HG03280 (cell line): Measurements from ENCODE around the gene RLBP1.

Experiments used
- ATAC-seq: cut with Tn5 transposase; IDR thresholded peaks from one replicate; pipeline ENCODE4 v1.9.1; 2021; ENCODE audit warnings: mild to moderate bottlenecking, moderate library complexity; ENCODE audit not compliant: unreplicated experiment

Gene RLBP1

DNA sequence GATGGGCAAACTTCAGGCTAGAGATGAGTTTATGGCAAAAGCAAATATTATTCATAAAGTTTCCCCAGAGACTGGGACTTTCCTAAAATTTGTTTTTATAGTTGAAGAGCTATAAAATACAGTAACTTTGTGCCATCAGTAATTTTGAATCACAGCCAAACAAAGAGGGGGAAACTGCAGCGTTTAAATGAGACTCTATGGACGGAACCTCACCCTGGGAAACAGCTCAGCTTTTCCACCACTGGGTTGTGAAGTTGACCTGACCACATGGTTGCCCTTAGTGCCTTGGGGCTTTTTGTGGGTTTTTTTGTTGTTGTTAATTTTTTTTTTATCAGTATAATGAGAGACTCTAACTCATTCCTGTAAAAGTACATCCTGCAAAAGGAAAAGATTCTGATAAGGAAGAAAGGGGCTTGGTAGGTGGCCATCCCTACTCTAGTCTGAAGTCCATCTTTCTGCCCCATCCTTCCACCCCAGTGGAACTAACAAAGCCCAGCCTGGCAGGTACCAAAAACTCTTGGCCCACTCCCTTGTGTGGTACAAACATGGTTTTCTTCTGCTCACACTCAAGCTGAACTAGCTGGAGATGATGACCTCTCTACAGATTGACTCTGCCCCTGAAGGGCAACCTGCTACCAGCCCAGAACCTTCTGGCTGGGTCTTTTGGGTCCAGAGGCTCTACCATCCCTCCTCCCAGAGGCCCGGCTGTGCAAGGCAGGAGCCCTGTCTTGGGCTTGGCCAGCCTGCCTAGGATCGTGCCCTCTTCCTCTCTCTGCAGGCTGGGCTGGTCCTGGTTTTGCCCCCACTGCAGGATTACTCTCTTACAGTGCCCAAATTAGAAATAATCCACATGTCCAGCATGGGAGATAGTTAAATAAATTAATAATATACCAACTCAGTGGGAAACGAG, 41.2 kb downstream of the RLBP1 start:
- ATAC-seq = no peak

- ATAC-seq = no peak
Measured at GRCh38 chr15:89178307-89178977, 42.9 kb downstream of the RLBP1 start.

DNA sequence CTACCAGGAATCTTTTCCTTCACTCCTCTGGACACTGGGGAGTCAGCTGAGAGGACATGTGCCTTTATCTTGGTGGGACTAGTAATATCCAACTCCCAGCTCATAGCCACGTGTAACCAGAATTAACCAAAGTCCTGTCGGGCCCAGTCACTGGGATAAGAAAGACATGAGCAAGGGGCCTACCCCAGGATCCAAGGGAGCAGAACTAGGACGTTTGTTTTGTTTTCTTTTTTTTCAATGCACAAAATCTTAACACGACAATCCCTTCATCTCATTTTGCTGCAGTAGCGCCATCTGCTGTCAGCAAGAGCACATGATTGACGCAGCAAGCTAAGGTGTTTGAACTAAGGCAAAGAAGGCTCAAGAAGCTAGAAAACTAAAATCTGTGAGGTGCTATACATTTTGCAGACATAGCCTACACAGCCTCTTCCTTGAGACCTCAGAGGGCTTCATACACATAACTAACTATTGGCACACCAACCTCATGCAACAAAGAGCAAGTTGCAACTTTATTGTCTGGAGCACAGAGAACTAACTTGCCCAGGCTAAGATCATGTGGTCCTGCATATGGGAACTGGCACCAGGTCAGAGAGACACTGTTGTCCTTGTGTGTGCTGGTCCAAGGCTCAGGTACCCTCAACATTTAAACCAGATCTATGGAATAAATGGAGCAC, 43.6 kb downstream of the RLBP1 start:
- no peak for ATAC-seq

DNA sequence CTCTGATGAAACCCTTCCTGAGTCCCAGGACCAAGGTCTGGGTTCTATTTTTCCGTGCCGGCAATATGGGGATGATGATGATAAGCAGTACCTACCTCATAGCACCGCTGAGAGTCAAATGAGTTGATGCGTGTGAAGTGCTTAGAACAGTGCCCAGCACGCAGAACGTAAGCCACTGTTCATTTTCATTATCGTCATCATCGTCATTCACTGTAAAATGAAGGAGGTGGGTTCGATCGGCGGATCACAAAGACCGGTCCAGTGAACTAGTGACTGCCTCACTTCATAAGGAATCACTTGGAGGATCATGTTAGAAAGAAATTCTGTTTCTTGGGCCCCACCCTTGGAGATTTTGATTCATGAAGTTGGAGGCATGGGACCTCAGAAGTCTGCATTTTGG, 44.3 kb downstream of the RLBP1 start:
- ATAC-seq = no peak

GRCh38 chr15:89175617-89176191, 45.7 kb downstream of the RLBP1 start:
- no peak for ATAC-seq

DNA sequence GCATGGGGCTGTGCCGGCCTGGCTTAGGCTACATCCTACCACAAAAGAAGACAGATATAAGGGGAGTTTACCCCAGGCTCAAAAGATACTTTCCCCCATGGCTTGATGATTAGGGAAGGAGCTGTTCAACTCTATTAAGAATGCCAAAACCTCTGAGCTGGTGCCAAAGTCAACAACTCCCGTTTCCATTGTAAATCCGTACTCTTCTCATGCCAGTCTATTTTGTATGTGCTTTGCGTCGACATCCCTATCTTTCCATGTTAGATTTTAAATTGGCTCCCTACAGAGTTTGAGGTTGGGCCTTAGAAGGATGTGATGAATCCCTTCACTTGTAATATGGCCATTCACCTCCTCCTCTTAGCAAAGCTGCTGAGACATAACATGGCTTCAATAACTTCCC, 46.9 kb downstream of the RLBP1 start:
- no peak for ATAC-seq

DNA sequence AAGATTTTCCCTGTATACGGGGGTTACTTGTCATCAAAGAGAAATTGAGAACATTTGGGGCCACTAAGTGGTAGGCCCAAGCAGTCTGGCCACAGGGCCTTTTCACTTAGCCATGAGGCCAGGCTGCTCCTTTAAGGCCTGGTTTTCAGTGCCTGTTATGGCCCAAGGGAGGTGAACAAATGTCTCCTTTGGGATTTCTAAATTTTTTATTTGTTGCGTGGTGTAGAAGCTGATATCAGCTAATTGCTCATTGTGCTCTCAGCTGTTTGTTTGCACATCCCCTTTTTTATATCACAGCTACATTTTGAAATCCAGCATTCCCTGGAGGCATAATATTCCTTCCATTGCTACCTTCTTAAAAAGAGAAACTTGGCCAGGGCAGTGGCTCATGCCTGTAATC, 48.5 kb downstream of the RLBP1 start:
- no peak for ATAC-seq

DNA sequence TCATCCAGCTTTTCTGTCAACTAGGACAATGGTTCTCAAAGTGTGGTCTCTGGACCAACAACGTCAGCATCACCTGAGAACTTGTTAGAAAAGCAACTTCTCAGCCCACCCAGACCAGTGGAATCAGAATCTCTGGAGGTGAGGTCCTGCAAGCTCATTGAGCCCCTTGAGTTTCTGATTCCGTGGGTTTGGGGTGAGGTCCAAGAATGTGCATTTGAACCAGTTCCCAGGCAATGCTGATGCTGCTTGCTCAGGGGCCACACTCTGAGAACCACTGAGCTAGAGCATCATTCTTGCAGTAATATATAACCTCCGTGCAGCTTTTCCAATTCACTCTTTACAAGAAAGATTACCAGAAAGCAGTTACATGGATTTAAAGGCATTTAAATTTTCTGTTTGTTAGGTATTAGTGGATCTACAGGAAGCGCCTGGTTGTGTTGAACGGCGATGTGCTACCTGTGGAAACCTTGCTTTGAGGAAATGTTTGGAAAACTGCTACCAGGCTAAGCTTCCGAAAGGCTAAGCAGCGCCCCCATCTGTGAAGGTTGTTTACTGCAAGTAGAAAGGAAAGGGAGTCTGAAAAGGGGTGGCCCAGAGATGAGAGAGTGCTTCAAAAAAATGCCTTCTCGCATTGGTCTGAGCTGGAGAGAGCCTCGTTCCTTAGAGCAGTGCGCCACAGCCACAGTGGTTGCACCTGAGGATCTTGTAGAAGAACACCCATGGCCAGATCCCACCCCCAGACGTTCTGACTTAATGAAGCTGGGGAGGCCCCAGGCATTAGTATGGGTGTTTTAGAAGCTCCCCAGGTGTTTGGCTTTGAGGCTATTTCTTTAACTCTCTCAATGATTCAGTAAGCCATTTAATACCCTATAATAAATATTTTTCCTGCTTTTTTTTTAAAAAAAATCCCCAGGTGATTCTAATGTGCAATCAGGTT, 50.0 kb downstream of the RLBP1 start:
- ATAC-seq = no peak

DNA sequence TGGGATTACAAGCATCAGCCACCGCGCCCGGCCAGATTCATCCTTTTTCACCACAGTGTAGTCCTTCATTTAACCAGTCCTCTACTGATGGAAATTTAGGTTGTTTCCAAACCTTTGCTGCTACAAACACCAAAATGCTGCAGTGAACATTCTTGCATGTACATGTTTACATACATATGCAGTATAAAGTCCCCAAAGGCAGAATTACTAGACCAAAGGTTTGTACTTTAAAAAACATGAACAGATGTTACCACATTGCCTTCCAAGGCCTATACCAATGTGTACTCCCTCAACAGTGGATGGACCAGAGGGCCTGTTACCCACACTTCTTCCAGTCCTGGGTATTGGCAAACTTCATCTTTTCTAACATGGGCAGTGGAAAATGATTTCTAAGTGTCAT, 51.0 kb downstream of the RLBP1 start:
- ATAC-seq = no peak

DNA sequence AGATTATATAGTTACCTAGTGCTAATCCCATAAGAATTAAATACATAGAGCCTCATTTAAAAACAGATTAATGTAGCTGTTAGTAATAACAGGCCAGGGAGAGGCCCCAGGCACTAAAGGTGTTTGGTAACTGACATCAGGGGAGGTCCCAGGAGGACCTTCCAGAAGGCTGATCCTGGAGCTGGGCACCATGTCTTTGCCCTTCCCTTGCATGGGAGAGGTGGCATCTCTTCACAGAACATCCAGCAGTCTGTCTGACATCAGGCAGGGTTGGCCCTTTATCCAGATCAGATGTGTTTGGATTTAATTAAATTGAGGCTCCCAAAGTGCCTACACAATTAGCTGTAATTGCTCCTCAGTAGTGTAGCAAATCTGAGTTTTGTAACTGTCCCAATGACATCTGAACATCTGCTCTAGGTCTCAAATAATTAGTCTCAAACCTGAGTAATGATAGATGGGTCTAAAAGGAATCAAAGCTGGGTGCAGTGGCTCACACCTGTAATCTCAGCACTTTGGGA, 53.0 kb downstream of the RLBP1 start:
- no peak for ATAC-seq

DNA sequence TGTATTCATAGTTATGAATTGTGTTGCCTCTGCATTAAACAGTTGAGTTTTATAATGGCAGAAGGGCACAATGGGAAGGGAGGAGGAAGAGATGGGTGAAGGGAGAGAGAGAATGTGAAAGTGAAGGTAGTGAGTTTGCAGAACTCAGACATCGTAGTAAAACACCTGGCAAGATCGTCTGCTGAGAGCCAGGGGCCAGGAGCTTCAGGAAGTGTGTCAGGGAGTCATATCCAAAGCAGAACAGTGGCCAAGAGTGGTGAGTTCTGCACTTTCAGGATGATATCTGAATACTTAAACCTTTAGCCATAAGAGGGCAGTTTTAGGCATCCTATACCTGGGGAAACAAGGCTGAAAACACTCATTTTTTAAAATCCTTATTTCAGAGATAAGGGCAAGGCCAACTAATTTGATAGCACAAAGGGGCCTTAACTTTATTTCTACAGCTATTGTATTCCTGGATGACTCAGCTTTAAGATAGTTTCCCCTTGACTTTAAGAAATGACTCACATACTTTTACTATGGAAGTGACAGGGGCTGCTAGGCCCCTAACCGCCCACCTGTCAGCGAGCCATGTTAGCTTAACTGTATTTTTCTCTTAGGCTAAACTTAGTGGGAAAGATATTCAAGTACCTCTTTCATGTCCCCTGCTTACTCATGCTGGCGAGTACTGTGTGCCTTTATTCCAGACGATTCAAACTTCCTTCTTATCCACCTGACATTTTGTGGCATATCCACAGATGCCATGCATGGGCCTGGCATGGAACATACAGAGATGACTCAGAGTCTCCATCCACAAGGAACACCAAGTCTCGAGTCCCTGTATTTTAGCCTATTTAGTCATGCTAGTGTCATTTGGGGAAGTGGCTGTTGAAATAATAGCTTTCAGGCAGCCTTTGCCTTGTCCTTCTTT, 53.9 kb downstream of the RLBP1 start:
- ATAC-seq = peak; percentile 73

DNA sequence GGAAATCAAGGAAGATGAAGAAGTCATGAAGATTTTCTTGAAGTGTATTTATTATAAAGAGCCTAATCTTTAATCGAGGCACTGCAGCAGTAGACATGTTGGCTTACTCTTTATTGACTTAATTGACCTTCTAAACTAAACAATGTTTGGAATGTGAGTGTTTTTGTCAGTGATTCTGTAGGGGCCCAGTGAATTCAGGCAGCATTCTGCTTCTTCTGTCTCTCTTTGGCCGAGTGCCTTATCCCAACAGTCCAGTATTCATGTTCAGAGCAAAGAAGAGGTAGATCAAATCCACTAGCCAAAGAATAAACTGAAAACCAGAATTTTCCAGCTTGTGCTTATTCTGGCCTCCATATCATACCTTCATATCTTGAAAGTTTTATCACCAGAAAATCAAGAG, 55.7 kb downstream of the RLBP1 start:
- no peak for ATAC-seq

GRCh38 chr15:89164712-89165211, 56.6 kb downstream of the RLBP1 start:
- ATAC-seq = no peak

DNA sequence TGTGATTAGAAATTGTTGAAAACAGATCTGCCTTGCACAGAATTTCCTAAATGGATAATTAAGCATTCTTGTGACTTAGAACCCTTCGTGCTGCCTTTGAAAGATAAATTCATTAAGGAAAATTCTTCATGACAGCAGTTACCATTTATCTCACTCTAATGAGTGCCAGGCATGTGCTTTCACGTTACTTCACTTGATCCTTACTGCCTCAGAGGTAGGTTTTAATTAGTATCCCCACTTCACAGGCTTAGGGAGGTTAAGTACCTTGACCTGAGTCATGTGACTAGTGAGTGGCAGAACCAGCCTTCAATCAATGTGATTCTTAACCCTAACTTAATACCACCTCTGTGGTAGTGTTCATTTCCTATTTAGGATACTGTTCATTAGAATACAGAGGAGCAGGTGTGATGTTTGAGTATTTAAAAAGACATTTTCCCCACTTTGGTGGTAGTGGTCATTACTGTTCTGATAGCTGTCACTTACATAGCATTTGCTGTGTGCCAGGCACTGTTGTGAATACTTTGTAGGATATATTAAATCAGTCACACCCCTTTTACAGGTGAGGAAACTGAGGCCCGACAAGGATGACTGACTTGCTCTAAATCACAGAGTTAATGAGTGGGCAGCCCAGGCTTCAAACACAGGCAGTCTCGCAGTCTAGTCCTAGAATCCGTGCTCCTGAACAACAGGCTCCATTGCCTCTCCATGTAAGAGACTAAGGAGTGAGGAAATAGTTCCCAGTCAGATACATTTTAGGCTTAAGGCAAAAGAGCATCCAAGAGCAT, 57.9 kb downstream of the RLBP1 start:
- no peak for ATAC-seq

DNA sequence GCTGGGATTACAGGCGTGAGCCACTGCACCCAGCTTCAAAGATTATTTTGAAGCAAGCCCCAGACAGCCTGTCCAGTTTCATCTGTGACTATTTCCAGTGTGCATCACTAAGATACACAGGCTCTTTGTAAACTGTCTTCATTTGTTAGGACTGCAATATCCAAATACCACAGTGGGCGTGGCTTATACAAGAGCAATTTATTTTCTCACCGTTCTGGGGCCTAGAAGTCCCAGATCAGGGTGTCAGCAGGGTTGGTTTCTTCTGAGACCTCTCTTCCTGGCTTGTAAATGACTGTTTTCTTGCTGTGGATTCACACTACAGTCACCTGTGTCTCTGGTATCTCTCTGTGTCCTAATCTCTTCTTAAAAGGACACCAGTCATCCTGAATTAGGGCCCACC, 59.7 kb downstream of the RLBP1 start:
- no peak for ATAC-seq
